PC-3 (cell line): ENCODE data around the gene MATCAP1. TPM values are rescaled to one million over a fixed set of nuclear protein-coding genes. Genes with fewer than 3 reads are reported as not detected.

Source experiments
- ATAC-seq: fragments of 200-7000 bp; cut with Tn5 transposase; 2 replicates; pipeline ENCODE4 v1.9.1; 2020; ENCODE audit warnings: mild to moderate bottlenecking, moderate library complexity
- BruUV-seq: library from RNA; stranded (reverse); fragments of 400-500 nt; replicated peaks from 2 replicates; lab custom pipeline; 2021; lab: Mats Ljungman, UMichigan
- CTCF ChIA-PET: fragments of 300-600 bp; sonication (Branson Sonifier 250); formaldehyde crosslinking; loops from one replicate; lab custom pipeline; 2022; ENCODE audit warnings: antibody characterized with exemption; lab: Charles Lee
- POLR2A ChIA-PET: fragments of 300-600 bp; sonication (Branson Sonifier 250); formaldehyde crosslinking; loops from one replicate; lab custom pipeline; 2022; ENCODE audit warnings: antibody characterized with exemption; ENCODE audit not compliant: unreplicated experiment; lab: Charles Lee
- DNase-seq: peaks from one replicate; pipeline ENCODE4 v3.0.0-alpha.2; 2015
- H2AFZ ChIP-seq: fragments of 300-600 bp; sonication (generic); 2 replicates; pipeline ENCODE4 v1.6.0; 2016; ENCODE audit warnings: antibody characterized with exemption, low read length
- H3F3A ChIP-seq: fragments of 300-600 bp; sonication (generic); one replicate; pipeline ENCODE4 v1.6.0; 2017; ENCODE audit warnings: antibody characterized with exemption, low read length, control low read depth, mild to moderate bottlenecking; ENCODE audit not compliant: unreplicated experiment
- H3K27ac ChIP-seq: fragments of 300-600 bp; sonication (generic); 2 replicates; pipeline ENCODE4 v1.5.1; 2016; ENCODE audit warnings: mild to moderate bottlenecking, low read length
- H3K27me3 ChIP-seq: fragments of 300-600 bp; sonication (generic); 2 replicates; pipeline ENCODE4 v1.6.1; 2016; ENCODE audit warnings: low read length, mixed read lengths
- H3K36me3 ChIP-seq: fragments of 300-600 bp; sonication (generic); 2 replicates; pipeline ENCODE4 v1.6.1; 2016; ENCODE audit warnings: low read depth, mixed run types, low read length, mixed read lengths
- H3K4me1 ChIP-seq: fragments of 300-600 bp; sonication (generic); 2 replicates; pipeline ENCODE4 v1.5.1; 2016; ENCODE audit warnings: low read length; ENCODE audit not compliant: insufficient read depth
- H3K4me2 ChIP-seq: fragments of 300-600 bp; sonication (generic); 2 replicates; pipeline ENCODE4 v1.6.0; 2016; ENCODE audit warnings: low read length
- H3K4me3 ChIP-seq: fragments of 300-600 bp; sonication (generic); 2 replicates; pipeline ENCODE4 v1.5.1; 2016; ENCODE audit warnings: mild to moderate bottlenecking, low read length, mixed read lengths
- H3K79me2 ChIP-seq: fragments of 300-600 bp; sonication (generic); 2 replicates; pipeline ENCODE4 v1.6.1; 2017; ENCODE audit warnings: low read length, mixed read lengths
- H3K9ac ChIP-seq: fragments of 300-600 bp; sonication (generic); 2 replicates; pipeline ENCODE4 v1.6.0; 2016; ENCODE audit warnings: mild to moderate bottlenecking, low read length
- H3K9me2 ChIP-seq: fragments of 300-600 bp; sonication (generic); replicated peaks from 2 replicates; pipeline ENCODE4 v1.6.1; 2016; ENCODE audit warnings: mixed run types, low read length, mixed read lengths
- H3K9me3 ChIP-seq: fragments of 300-600 bp; sonication (generic); 2 replicates; pipeline ENCODE4 v1.6.1; 2016; ENCODE audit warnings: low read length, mixed read lengths
- H4K20me1 ChIP-seq: fragments of 300-600 bp; sonication (generic); 2 replicates; pipeline ENCODE4 v1.6.1; 2016; ENCODE audit warnings: low read length, mixed read lengths
- EZH2 ChIP-seq: fragments of 300-600 bp; sonication (generic); IDR thresholded peaks from one replicate; pipeline ENCODE4 v1.6.1; 2017; ENCODE audit warnings: antibody characterized with exemption, mild to moderate bottlenecking, low read length; ENCODE audit not compliant: unreplicated experiment
- EZH2phosphoT487 ChIP-seq: fragments of 300-600 bp; sonication (generic); IDR thresholded peaks from 2 replicates; pipeline ENCODE4 v1.6.1; 2018; ENCODE audit warnings: mild to moderate bottlenecking, antibody characterized with exemption, low read length, borderline replicate concordance
- intact Hi-C: fragments of 100-400 bp; cut with micrococcal nuclease; formaldehyde crosslinking; loops from 2 replicates; pipeline ENCODE4 v1.9.0; 2023
- total RNA-seq: library from RNA; depleted of rRNA; stranded (reverse); fragments of >200 nt; gene quantifications from 2 replicates; pipeline ENCODE4 v1.2.3, GENCODE V29; 2014
- TF ChIP-seq, protein P1 (sequence below): fragments of 300-600 bp; sonication (generic); conservative IDR thresholded peaks from 2 replicates; pipeline ENCODE4 v1.5.1; 2017; ENCODE audit warnings: antibody characterized with exemption, low read depth, mild to moderate bottlenecking, low read length

The MATCAP1 gene
- total RNA-seq, 1 experiment from 2014 or later: 29.6 TPM

- ChIA-PET POLR2A (interaction anchor here (0.5 kb wide), 1 partner anchor 1580 kb away, joined by 6 read pairs; no protein-coding TSS in a partner anchor), CTCF (interaction anchor here (0.5 kb wide), 1 partner anchor 13 kb away, joined by 3 read pairs; the partner anchor contains the start of gene NOL3)
- H4K20me1 ChIP-seq: no peaks in the 10 kb centered on the region
- no peak overlapping the region for H3K9ac ChIP-seq
- peaks cover 20% of the 10 kb centered on the region for H3K4me1 ChIP-seq
- H3K9me3 ChIP-seq: no peaks in the 10 kb centered on the region
- no peaks in the 10 kb centered on the region for H3K36me3 ChIP-seq
- H3K79me2 ChIP-seq: no peaks in the 10 kb centered on the region
- no peak for ATAC-seq
- intact Hi-C loops: loop anchor here (5.0 kb wide), 1 partner anchor 205 kb away; no protein-coding TSS in a partner anchor
- TF ChIP-seq EZH2: no peak
- no peak for TF ChIP-seq EZH2phosphoT487
- TF ChIP-seq, protein P1, sequence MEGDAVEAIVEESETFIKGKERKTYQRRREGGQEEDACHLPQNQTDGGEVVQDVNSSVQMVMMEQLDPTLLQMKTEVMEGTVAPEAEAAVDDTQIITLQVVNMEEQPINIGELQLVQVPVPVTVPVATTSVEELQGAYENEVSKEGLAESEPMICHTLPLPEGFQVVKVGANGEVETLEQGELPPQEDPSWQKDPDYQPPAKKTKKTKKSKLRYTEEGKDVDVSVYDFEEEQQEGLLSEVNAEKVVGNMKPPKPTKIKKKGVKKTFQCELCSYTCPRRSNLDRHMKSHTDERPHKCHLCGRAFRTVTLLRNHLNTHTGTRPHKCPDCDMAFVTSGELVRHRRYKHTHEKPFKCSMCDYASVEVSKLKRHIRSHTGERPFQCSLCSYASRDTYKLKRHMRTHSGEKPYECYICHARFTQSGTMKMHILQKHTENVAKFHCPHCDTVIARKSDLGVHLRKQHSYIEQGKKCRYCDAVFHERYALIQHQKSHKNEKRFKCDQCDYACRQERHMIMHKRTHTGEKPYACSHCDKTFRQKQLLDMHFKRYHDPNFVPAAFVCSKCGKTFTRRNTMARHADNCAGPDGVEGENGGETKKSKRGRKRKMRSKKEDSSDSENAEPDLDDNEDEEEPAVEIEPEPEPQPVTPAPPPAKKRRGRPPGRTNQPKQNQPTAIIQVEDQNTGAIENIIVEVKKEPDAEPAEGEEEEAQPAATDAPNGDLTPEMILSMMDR: no peak
- no peak for DNase-seq
- no peak overlapping the region for H3K4me2 ChIP-seq
- no peaks in the 10 kb centered on the region for H3F3A ChIP-seq
- no TSS peak for BruUV-seq
- no peaks in the 10 kb centered on the region for H3K27me3 ChIP-seq
- no peak overlapping the region for H2AFZ ChIP-seq
- H3K9me2 ChIP-seq: no peaks in the 10 kb centered on the region
- no peak overlapping the region for H3K4me3 ChIP-seq
- no peak overlapping the region for H3K27ac ChIP-seq
Measured at GRCh38 chr16:67157106-67157748, 26.5 kb downstream of the MATCAP1 start.

GRCh38 chr16:67156143-67156844 is 27.5 kb downstream of the MATCAP1 start:
- CTCF ChIA-PET: no interaction called here

More at GRCh38 chr16:67156143-67156844, 27.5 kb downstream of the MATCAP1 start:
- no peak overlapping the region for H3K9ac ChIP-seq
- ATAC-seq (no peak), DNase-seq (no peak)
- TF ChIP-seq, protein P1: no peak
- TF ChIP-seq EZH2phosphoT487: no peak
- TF ChIP-seq EZH2: no peak
- no peaks in the 10 kb centered on the region for H3K9me3 ChIP-seq
- H3K79me2 ChIP-seq: no peaks in the 10 kb centered on the region
- POLR2A ChIA-PET: interaction anchor here (0.5 kb wide), 1 partner anchor 1579 kb away, joined by 6 read pairs; no protein-coding TSS in a partner anchor
- peaks cover 13% of the 10 kb centered on the region for H3K4me1 ChIP-seq
- BruUV-seq: no TSS peak
- no peak overlapping the region for H3K27ac ChIP-seq
- H3K27me3 ChIP-seq: no peaks in the 10 kb centered on the region
- no peaks in the 10 kb centered on the region for H4K20me1 ChIP-seq
- intact Hi-C loops: loop anchor here (5.0 kb wide), 1 partner anchor 204 kb away; no protein-coding TSS in a partner anchor
- no peak overlapping the region for H2AFZ ChIP-seq
- H3F3A ChIP-seq: no peaks in the 10 kb centered on the region
- H3K9me2 ChIP-seq: no peaks in the 10 kb centered on the region
- no peak overlapping the region for H3K4me2 ChIP-seq
- H3K36me3 ChIP-seq: no peaks in the 10 kb centered on the region
- H3K4me3 ChIP-seq: no peak overlapping the region
